HG02884 (cell line): ENCODE results near the gene CDKAL1.
"Not testable (repeated sequence)": the region's sequence is repeated elsewhere in the genome, so short reads cannot be mapped to it uniquely, and the experiment has no call there.

Experiments
- ATAC-seq: cut with Tn5 transposase; IDR thresholded peaks from one replicate; pipeline ENCODE4 v1.9.1; 2021; ENCODE audit warnings: mild to moderate bottlenecking, moderate library complexity; ENCODE audit not compliant: unreplicated experiment

Gene CDKAL1

DNA sequence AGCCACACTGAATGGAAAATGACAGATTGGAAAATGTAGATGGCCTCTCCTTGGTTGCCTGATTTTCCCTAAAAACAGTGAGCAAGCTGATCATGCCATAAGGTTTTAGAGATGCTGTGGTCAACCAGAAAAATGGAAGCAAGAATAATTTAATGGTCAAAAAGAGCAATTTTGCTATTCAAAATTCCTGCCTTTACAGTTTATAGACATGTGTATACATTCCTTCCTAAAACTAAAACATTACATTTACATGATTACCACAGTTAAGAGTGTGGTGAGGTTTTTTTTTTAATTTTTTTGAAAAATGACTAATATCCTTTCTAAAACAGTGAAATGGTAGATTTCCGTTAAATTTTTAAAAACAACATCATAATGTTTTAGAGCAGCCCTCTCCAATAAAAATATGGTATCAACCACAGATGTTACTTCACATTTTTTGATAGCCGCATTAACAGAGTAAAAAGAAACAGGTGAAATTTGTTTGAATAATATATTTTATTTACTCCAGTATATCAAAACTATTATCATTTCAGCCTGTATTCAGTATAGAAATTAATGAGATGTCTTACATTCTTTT is 652.3 kb downstream of the CDKAL1 start:
- ATAC-seq: no peak

- no peak for ATAC-seq
These were observed 653.2 kb downstream of the CDKAL1 start for GRCh38 chr6:21187485-21187884.

GRCh38 chr6:21188505-21189223 is 654.4 kb downstream of the CDKAL1 start:
- peak; percentile 44 for ATAC-seq

- no peak for ATAC-seq
These were observed 655.5 kb downstream of the CDKAL1 start for GRCh38 chr6:21189759-21190158.

GRCh38 chr6:21190701-21191100 is 656.4 kb downstream of the CDKAL1 start:
- ATAC-seq: peak; percentile 33

- no peak for ATAC-seq
These were observed 659.7 kb downstream of the CDKAL1 start for GRCh38 chr6:21193790-21194475.

- ATAC-seq: not testable (repeated sequence)
These were observed 661.0 kb downstream of the CDKAL1 start for GRCh38 chr6:21195301-21195700.

- ATAC-seq: no peak
These were observed 663.9 kb downstream of the CDKAL1 start for GRCh38 chr6:21198032-21198640.

- no peak for ATAC-seq
These were observed 665.0 kb downstream of the CDKAL1 start for GRCh38 chr6:21199262-21199661.

- ATAC-seq: no peak
These were observed 666.0 kb downstream of the CDKAL1 start for GRCh38 chr6:21200134-21200870.

DNA sequence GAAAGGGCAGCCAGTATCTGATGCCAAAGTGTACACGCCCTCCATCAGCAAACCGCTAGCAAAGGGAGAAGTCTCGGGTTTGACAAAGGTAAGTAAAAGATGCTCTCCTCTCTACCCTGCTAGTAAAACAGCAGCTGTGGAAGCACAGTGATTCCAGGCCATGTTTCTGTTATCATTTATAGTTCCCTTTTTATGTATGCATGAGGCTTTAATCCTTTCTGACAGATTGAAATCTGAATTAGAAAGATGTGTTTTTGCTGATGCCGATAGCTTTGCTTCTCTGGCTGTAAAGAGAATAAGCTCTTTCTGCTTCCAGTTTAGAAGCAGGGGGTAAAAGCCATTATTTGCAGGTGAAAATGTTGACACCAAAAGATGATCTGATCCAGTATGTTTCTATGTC is 666.9 kb downstream of the CDKAL1 start:
- no peak for ATAC-seq

DNA sequence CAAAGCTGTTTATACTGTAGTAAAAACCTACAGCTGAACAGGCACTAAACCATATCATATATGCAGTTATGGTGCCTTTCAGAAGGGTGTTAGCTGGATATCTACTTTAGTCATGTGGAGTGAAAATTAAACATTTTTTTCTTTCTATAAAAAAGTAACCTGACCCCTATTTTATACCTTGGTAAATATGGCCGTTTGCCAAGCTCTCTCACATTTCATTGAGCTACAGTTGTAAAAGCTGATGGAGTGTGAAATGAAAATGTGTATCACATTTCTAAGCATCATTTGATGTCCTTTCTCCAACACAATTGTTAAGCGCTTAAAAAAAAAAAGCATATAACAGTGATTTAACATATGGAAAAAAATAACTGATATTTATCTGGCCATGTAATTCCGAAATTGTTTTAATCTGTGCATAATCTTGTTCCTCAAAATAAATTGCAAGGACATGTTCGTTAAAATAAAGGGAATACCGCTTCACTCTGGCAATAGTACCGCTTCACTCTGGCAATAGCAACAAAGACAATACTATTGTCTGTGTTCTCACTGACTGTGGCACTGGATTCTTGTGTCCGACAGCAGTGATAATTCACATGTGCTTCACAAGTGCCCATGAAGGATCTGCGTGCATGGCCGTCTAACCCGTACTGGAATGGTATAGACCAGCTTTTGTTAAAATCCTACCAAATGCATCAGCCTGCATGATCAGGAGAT is 667.5 kb downstream of the CDKAL1 start:
- ATAC-seq: no peak

DNA sequence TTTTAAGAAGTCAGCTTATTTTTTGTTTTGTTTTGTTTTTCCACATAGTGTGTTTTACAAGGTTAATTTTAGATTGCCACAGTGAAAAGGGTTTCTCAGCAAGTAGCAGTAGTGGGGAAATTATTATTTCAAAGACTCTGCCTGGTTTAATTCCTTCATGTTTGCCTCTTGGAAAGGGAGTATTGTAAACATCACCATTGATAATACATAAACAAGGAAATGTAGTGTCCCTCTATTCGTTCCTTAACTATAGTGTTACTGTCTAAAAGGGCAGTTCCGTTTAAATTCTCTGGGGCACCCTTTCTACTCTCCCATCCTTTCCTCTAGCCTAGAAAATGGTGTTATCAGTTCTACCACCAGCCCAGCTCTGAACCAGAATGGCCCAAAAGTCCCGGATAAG is 668.3 kb downstream of the CDKAL1 start:
- no peak for ATAC-seq

DNA sequence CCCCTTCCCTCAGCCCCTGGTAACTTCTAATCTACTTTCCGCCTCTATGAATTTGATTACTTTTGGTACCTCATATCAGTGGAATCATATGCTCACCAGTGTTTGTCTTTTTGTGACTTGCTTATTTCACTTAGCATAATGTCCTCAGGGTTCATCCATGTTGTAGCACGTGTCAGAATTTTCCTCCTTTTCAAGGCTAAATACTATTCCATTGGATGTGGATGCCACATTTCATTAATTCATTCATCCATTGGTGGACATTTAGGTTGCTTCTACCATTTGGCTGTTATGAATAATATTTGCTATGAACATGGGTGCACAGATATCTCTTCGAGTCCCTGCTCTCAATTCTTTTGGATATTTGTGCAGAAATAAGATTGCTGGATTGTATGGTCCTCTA is 670.7 kb downstream of the CDKAL1 start:
- no peak for ATAC-seq

DNA sequence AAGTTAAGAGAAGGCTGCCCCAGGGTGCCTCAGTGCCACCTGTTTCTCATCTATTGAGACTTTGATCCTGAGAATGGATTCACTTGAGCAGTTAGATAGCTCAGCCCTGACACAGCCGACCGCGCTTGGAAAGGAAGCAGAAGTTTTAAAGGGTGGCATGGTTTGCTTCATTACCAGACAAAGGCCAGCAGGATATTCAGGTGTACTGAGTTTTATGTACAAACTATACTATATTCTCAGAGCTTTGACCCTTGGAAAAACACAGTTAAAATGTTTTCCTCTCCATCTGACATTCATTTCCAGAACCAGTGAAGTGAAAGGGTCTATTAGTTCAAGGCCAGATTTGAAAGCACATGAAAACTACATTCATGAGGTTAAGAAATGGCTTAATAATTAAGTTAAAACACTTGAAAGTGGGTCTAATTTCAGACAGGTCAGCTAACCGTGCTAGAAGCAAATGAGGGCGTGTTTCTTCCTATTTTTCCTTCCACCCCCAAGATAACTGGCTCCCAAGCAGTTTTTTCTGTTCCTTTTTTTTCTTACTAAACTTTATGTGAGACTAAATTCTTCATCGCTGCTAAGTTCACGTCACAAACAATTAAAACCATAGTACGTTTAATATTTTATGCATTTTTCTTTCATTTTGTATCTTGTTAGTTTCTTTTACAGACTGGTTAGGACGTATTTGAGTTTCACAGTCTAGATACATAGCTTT is 674.0 kb downstream of the CDKAL1 start:
- ATAC-seq: no peak

DNA sequence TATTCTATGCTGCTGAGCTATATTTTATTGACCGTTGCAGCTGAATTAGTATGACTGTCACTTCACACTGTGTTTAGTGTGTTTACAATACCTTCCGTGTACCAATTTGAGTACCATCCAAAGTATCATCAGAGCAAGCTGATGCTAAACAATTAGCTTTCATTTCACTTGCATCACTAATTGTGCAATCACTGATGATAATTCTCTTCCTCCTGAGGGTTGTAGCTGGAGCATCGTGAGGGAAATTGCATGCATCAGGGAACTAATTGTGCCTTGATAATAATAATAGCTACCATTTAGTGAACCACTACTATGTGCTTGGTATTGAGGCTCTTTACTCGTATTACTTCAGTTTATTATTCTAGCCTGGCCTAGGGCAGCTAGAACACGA is 674.5 kb downstream of the CDKAL1 start:
- no peak for ATAC-seq

- peak; percentile 45 for ATAC-seq
These were observed 679.2 kb downstream of the CDKAL1 start for GRCh38 chr6:21213492-21213891.

- no peak for ATAC-seq
These were observed 680.6 kb downstream of the CDKAL1 start for GRCh38 chr6:21214738-21215448.

- ATAC-seq: no peak
These were observed 685.0 kb downstream of the CDKAL1 start for GRCh38 chr6:21219241-21219640.
